ENCODE measurements around the gene PAM. TPM values are rescaled to one million over a fixed set of nuclear protein-coding genes. Genes with fewer than 3 reads are reported as not detected.
A peak's percentile ranks its signal among the peaks of the same experiment; 100 is the strongest.

PAM gene
- total RNA-seq, 2 donors from 2014 or later = 69.2 to 124 TPM

- H3K27ac ChIP-seq = no peak overlapping the region
- H3K27me3 ChIP-seq = no peaks in the 10 kb centered on the region
- no peak for DNase-seq
- no peak overlapping the region for H3K4me3 ChIP-seq
- H3K36me3 ChIP-seq = no peaks in the 10 kb centered on the region
- intact Hi-C loops (cut with DNase I) = no loop called here
- no peaks in the 10 kb centered on the region for H3K9me3 ChIP-seq
- peaks cover 3% of the 10 kb centered on the region for H3K4me1 ChIP-seq
- no peak overlapping the region for H3K9ac ChIP-seq (ENCODE audit: low read depth in 2 of 2, low read length in 2 of 2)
- no peak for TF ChIP-seq CTCF (IDR thresholded peaks at IDR 0.05)
Observed at GRCh38 chr5:102863764-102864560, 108.9 kb downstream of the PAM start.

- intact Hi-C loops (cut with DNase I) = no loop called here
- H3K4me3 ChIP-seq = no peak overlapping the region
- no peak for TF ChIP-seq CTCF (IDR thresholded peaks at IDR 0.05)
- no peak overlapping the region for H3K27ac ChIP-seq
- DNase-seq = no peak
- H3K9me3 ChIP-seq = no peaks in the 10 kb centered on the region
- no peaks in the 10 kb centered on the region for H3K36me3 ChIP-seq
- no peaks in the 10 kb centered on the region for H3K27me3 ChIP-seq
- H3K4me1 ChIP-seq = peaks cover 3% of the 10 kb centered on the region
- peak overlapping the region; percentile 35 to 64 for H3K9ac ChIP-seq (ENCODE audit: low read depth in 2 of 2, low read length in 2 of 2)
Observed at GRCh38 chr5:102865171-102865509, 110.0 kb downstream of the PAM start.

GRCh38 chr5:102865510-102866236, 110.6 kb downstream of the PAM start:
- no peaks in the 10 kb centered on the region for H3K9me3 ChIP-seq
- H3K27ac ChIP-seq = peak overlapping the region; percentile 34
- TF ChIP-seq CTCF (IDR thresholded peaks at IDR 0.05) = no peak
- H3K9ac ChIP-seq (ENCODE audit: low read depth in 2 of 2, low read length in 2 of 2) = peak overlapping the region; percentile 35 to 64
- intact Hi-C loops (cut with DNase I) = no loop called here
- no peaks in the 10 kb centered on the region for H3K27me3 ChIP-seq
- H3K36me3 ChIP-seq = no peaks in the 10 kb centered on the region
- peaks cover 3% of the 10 kb centered on the region for H3K4me1 ChIP-seq
- peak overlapping the region; percentile 55 for H3K4me3 ChIP-seq
- DNase-seq = peak; percentile 32

- TF ChIP-seq CTCF (IDR thresholded peaks at IDR 0.05) = no peak
- Histone ChIP-seq H3K4me3 (peak overlapping the region; percentile 55), H3K9me3 (no peaks in the 10 kb centered on the region), H3K9ac (ENCODE audit: low read depth in 2 of 2, low read length in 2 of 2) (peak overlapping the region; percentile 35 to 64), H3K27me3 (no peaks in the 10 kb centered on the region), H3K36me3 (no peaks in the 10 kb centered on the region), H3K27ac (peak overlapping the region; percentile 34), H3K4me1 (peaks cover 3% of the 10 kb centered on the region)
- DNase-seq = no peak
- intact Hi-C loops (cut with DNase I) = no loop called here
Observed at GRCh38 chr5:102866237-102866600, 111.1 kb downstream of the PAM start.

GRCh38 chr5:102867992-102868662, 113.0 kb downstream of the PAM start:
- Histone ChIP-seq H3K27ac (no peak overlapping the region), H3K4me3 (no peak overlapping the region), H3K9ac (ENCODE audit: low read depth in 2 of 2, low read length in 2 of 2) (no peak overlapping the region), H3K27me3 (no peaks in the 10 kb centered on the region), H3K4me1 (peaks cover 3% of the 10 kb centered on the region), H3K9me3 (no peaks in the 10 kb centered on the region), H3K36me3 (no peaks in the 10 kb centered on the region)
- TF ChIP-seq CTCF (IDR thresholded peaks at IDR 0.05) = no peak
- intact Hi-C loops (cut with DNase I) = no loop called here
- no peak for DNase-seq

Data from colonic mucosa (tissue), 4 donors.